Measurements from ENCODE around the gene LRGUK. TPM values are rescaled to one million over a fixed set of nuclear protein-coding genes. Genes with fewer than 3 reads are reported as not detected.

Gene LRGUK
- total RNA-seq, 2 donors from 2014 or later, result 0.78 to 0.99 TPM

DNA sequence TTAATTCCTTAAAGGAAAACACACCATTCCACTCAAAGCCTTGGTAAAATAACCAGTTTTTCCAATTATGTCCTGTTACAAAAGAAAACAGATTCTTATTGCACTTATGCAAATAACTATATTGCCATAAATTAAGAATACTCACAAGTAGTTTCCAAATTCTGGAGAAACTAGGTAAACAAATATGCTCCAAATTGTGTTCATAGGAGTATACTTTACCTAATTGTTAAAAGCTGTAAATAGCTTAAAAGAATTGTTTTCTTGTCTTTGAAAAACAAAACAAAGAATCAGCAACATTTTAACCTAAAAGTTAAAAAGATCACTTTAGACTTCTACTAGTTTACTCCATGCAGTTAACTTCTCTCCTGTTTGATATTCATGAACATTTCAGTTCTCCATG lies 38.9 kb upstream of the LRGUK start:
- intact Hi-C loops (cut with DNase I), result no loop called here
- TF ChIP-seq, protein P1, sequence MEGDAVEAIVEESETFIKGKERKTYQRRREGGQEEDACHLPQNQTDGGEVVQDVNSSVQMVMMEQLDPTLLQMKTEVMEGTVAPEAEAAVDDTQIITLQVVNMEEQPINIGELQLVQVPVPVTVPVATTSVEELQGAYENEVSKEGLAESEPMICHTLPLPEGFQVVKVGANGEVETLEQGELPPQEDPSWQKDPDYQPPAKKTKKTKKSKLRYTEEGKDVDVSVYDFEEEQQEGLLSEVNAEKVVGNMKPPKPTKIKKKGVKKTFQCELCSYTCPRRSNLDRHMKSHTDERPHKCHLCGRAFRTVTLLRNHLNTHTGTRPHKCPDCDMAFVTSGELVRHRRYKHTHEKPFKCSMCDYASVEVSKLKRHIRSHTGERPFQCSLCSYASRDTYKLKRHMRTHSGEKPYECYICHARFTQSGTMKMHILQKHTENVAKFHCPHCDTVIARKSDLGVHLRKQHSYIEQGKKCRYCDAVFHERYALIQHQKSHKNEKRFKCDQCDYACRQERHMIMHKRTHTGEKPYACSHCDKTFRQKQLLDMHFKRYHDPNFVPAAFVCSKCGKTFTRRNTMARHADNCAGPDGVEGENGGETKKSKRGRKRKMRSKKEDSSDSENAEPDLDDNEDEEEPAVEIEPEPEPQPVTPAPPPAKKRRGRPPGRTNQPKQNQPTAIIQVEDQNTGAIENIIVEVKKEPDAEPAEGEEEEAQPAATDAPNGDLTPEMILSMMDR (IDR thresholded peaks at IDR 0.05), result no peak
- no peak for TF ChIP-seq POLR2A (IDR thresholded peaks at IDR 0.05)
- H3K27me3 ChIP-seq, result no peaks in the 10 kb centered on the region
- no peak for ATAC-seq
- no peaks in the 10 kb centered on the region for H3K4me1 ChIP-seq
- H3K36me3 ChIP-seq (replicated peaks in 1 of 2; ENCODE audit: insufficient read depth in 1 of 2, low read depth in 2 of 2), result no peaks in the 10 kb centered on the region
- H3K9me3 ChIP-seq, result peaks cover 0 to 6% (median 0%) of the 10 kb centered on the region in 3 donors
- no peak overlapping the region for H3K4me3 ChIP-seq
- DNase-seq, result no peak
- H3K27ac ChIP-seq, result no peak overlapping the region

DNA sequence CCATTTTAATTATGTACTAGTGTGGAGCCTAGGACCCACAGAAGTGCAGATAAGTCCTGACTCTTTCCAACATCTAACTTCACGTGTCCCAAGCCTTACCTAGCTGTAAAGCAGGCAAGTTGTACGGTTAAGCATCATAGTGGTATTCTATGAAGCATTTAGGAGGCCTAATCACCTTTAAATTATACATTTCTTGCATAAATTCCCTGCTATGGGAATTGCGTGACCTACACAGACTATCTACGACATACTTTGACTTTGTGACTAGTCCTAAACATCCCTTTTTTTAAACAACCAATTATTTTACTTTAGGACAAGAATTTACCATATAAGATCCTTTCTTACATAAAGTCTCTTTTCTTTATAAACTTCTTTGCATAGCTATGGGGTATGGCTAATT lies 37.7 kb upstream of the LRGUK start:
- no peak for ATAC-seq
- DNase-seq, result no peak
- intact Hi-C loops (cut with DNase I), result no loop called here

DNA sequence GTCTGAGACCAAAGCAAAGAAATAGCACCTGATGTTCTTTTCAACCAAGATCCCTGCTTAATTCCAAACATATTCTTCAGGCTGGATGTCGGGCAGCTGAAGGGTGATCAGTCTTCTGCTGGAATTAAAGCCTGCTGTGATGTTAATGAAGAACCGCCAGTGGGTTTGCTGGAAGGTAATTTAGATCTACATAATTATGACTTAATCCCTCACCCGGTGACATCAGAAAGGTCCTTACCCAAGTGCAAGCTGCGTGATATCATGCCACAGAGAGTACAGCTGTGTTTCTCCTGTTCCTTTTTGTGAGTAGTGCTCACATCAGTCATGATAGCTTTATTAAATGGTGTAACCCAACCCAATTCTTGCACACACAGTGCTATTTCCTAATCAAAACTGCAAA lies 29.1 kb upstream of the LRGUK start:
- WGBS, 2 donors, result 89 to 91% methylated on average over 4 of the region's 4 CpGs
- no peaks in the 10 kb centered on the region for H3K36me3 ChIP-seq (replicated peaks in 1 of 2; ENCODE audit: insufficient read depth in 1 of 2, low read depth in 2 of 2)
- DNase-seq (no peak), ATAC-seq (no peak)
- H3K4me3 ChIP-seq, result no peak overlapping the region
- no peaks in the 10 kb centered on the region for H3K4me1 ChIP-seq
- H3K27ac ChIP-seq, result no peak overlapping the region
- H3K27me3 ChIP-seq, result no peaks in the 10 kb centered on the region
- H3K9me3 ChIP-seq, result no peaks in the 10 kb centered on the region
- intact Hi-C loops (cut with DNase I), result no loop called here
- TF ChIP-seq, protein P1 (IDR thresholded peaks at IDR 0.05), result no peak
- no peak for TF ChIP-seq POLR2A (IDR thresholded peaks at IDR 0.05)

More for the DNA sequence above, 37.7 kb upstream of the LRGUK start:
- Histone ChIP-seq H3K27ac (no peak overlapping the region), H3K27me3 (no peaks in the 10 kb centered on the region), H3K4me3 (no peak overlapping the region), H3K36me3 (replicated peaks in 1 of 2; ENCODE audit: insufficient read depth in 1 of 2, low read depth in 2 of 2) (no peaks in the 10 kb centered on the region), H3K4me1 (no peaks in the 10 kb centered on the region), H3K9me3 (peaks cover 0 to 6% (median 0%) of the 10 kb centered on the region in 3 donors)
- TF ChIP-seq POLR2A (IDR thresholded peaks at IDR 0.05), result no peak
- TF ChIP-seq, protein P1 (IDR thresholded peaks at IDR 0.05), result no peak
- 76 to 82% methylated on average over 4 of the region's 4 CpGs for WGBS, 2 donors

DNA sequence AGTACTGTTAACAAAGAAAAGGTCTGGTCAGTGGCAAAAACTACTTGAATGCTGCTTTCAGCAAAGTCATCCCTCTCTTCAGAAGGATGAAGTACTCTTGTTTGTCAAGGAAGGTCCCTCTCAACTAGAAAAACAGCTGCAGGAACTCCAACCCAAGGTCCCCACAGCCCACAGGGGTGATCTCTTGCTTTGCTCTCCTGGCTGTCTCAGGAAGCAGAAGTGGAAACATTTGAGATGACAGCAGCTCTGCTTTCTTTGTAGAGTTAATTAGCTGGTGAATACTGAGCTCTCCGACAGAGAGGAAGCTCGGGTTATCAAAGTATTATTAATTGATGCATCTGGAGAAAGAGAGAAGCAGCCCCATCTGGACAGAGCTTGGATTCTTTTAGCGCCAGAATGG lies 25.4 kb upstream of the LRGUK start:
- intact Hi-C loops (cut with DNase I), result no loop called here
- ATAC-seq (no peak), DNase-seq (no peak)
- Histone ChIP-seq H3K4me3 (no peak overlapping the region), H3K4me1 (no peaks in the 10 kb centered on the region), H3K27ac (no peak overlapping the region), H3K36me3 (replicated peaks in 1 of 2; ENCODE audit: insufficient read depth in 1 of 2, low read depth in 2 of 2) (no peaks in the 10 kb centered on the region), H3K27me3 (no peaks in the 10 kb centered on the region), H3K9me3 (no peaks in the 10 kb centered on the region)
- TF ChIP-seq, protein P1 (IDR thresholded peaks at IDR 0.05), result no peak
- TF ChIP-seq POLR2A (IDR thresholded peaks at IDR 0.05), result no peak
- WGBS, 2 donors, result 40 to 61% methylated on average over 3 of the region's 3 CpGs

DNA sequence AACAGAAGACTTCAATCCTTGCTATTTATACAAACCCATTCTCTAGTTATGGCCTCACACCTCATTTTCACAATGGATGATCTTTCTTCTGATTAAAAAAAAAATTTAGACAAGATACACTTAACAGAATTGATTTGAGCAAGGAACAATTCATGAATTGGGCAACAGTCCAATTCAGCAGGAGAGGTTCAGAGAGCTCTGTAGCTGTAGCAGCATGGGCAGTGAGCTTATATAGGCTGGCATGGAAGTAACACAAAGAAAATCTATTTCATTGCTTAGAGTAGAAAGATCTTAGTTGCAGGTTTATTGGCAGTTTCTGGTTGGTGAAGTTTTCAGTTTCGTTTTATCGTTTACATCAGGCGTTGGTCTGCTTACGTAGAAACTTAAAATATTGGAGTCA lies 23.0 kb upstream of the LRGUK start:
- intact Hi-C loops (cut with DNase I), result no loop called here
- 97 to 98% methylated on average over 4 of the region's 4 CpGs for WGBS, 2 donors
- no peaks in the 10 kb centered on the region for H3K4me1 ChIP-seq
- H3K4me3 ChIP-seq, result no peak overlapping the region
- H3K27ac ChIP-seq, result no peak overlapping the region
- ATAC-seq, result no peak
- no peak for DNase-seq
- H3K27me3 ChIP-seq, result no peaks in the 10 kb centered on the region
- TF ChIP-seq, protein P1 (IDR thresholded peaks at IDR 0.05), result no peak
- no peak for TF ChIP-seq POLR2A (IDR thresholded peaks at IDR 0.05)
- H3K36me3 ChIP-seq (replicated peaks in 1 of 2; ENCODE audit: insufficient read depth in 1 of 2, low read depth in 2 of 2), result no peaks in the 10 kb centered on the region
- H3K9me3 ChIP-seq, result no peaks in the 10 kb centered on the region
